Activated effector memory CD4-positive, alpha-beta T cell treated with anti-CD3 and anti-CD28 coated beads, Interleukin-2, amount 50 U/mL, for 16 hours (primary cell): ENCODE data around the gene KRT8.
A peak's percentile ranks its signal among the peaks of the same experiment; 100 is the strongest.
"Not testable (repeated sequence)": the region's sequence is repeated elsewhere in the genome, so short reads cannot be mapped to it uniquely, and the experiment has no call there.

Experiments used
- DNase-seq: peaks from one replicate; pipeline ENCODE4 v3.0.0-alpha.2; 2020

The KRT8 gene

GRCh38 chr12:52873832-52874572 lies 30.9 kb downstream of the KRT8 start:
- peak; percentile 84 for DNase-seq

- DNase-seq, result no peak
Observed at GRCh38 chr12:52873513-52873831, 31.4 kb downstream of the KRT8 start.

GRCh38 chr12:52872644-52873389 lies 32.1 kb downstream of the KRT8 start:
- no peak for DNase-seq

GRCh38 chr12:52871291-52872039 lies 33.4 kb downstream of the KRT8 start:
- no peak for DNase-seq

GRCh38 chr12:52870361-52871290 lies 34.2 kb downstream of the KRT8 start:
- DNase-seq, result peak; percentile 90

- peak; percentile 67 for DNase-seq
Observed at GRCh38 chr12:52867642-52868041, 37.2 kb downstream of the KRT8 start.

GRCh38 chr12:52867152-52867551 lies 37.7 kb downstream of the KRT8 start:
- DNase-seq, result no peak

GRCh38 chr12:52865090-52865944 lies 39.6 kb downstream of the KRT8 start:
- DNase-seq, result no peak

- no peak for DNase-seq
Observed at GRCh38 chr12:52862023-52862422, 42.9 kb downstream of the KRT8 start.

- no peak for DNase-seq
Observed at GRCh38 chr12:52861511-52861910, 43.4 kb downstream of the KRT8 start.

GRCh38 chr12:52860102-52860823 lies 44.6 kb downstream of the KRT8 start:
- no peak for DNase-seq

- no peak for DNase-seq
Observed at GRCh38 chr12:52857500-52857899, 47.4 kb downstream of the KRT8 start.

GRCh38 chr12:52856787-52857186 lies 48.1 kb downstream of the KRT8 start:
- DNase-seq, result no peak

- not testable (repeated sequence) for DNase-seq
Observed at GRCh38 chr12:52856077-52856476, 48.8 kb downstream of the KRT8 start.

GRCh38 chr12:52851787-52852186 lies 53.1 kb downstream of the KRT8 start:
- no peak for DNase-seq

- no peak for DNase-seq
Observed at GRCh38 chr12:52850681-52851080, 54.2 kb downstream of the KRT8 start.

GRCh38 chr12:52849511-52849910 lies 55.4 kb downstream of the KRT8 start:
- DNase-seq, result no peak

- DNase-seq, result no peak
Observed at GRCh38 chr12:52848661-52849255, 56.1 kb downstream of the KRT8 start, which contains the start of gene KRT78. KRT78 (minus strand) TSS chr12:52848994; CDS start chr12:52848930, 64 bp downstream.

- DNase-seq, result no peak
Observed at GRCh38 chr12:52847335-52848102, 57.4 kb downstream of the KRT8 start.
